Colonic mucosa (tissue), 4 donors: ENCODE data around the gene NDUFA3. TPM values are rescaled to one million over a fixed set of nuclear protein-coding genes. Genes with fewer than 3 reads are reported as not detected.

Experiments used
- DNase-seq: peaks from one replicate; pipeline ENCODE4 v3.0.0-alpha.2; 2020
- H3K27ac ChIP-seq: fragments of 200-600 bp; one replicate; pipeline ENCODE4 v1.8.0; 2021
- H3K27me3 ChIP-seq: fragments of 200-600 bp; one replicate; pipeline ENCODE4 v1.8.0; 2021
- H3K36me3 ChIP-seq: fragments of 200-600 bp; one replicate; pipeline ENCODE4 v1.8.0; 2021
- H3K4me1 ChIP-seq: fragments of 200-600 bp; one replicate; pipeline ENCODE4 v1.8.0; 2021; ENCODE audit warnings: mild to moderate bottlenecking
- H3K4me3 ChIP-seq: fragments of 200-600 bp; one replicate; pipeline ENCODE4 v1.8.0; 2021
- H3K9ac ChIP-seq, 2 donors: one replicate each; pipeline ENCODE4 v1.7.0; 2013; ENCODE audit warnings: control low read depth in 2 of 2, low read depth in 2 of 2, low read length in 2 of 2
- H3K9me3 ChIP-seq: fragments of 200-600 bp; one replicate; pipeline ENCODE4 v1.8.0; 2021
- CTCF ChIP-seq: fragments of 200-600 bp; IDR thresholded peaks from one replicate; pipeline ENCODE4 v1.8.0; 2022; ENCODE audit warnings: antibody characterized with exemption, mild to moderate bottlenecking
- intact Hi-C: fragments of 100-400 bp; cut with DNase I; formaldehyde crosslinking; loops from one replicate; pipeline ENCODE4 v1.14.1; 2022
- total RNA-seq, 2 donors: library from RNA; stranded (reverse); fragmentation: NEBNext Ultra II Directional in 1 of 2; extraction: Animal tissue kit (Norgen Biotek cat#: 25700) in 1 of 2; gene quantifications; one replicate each; pipeline ENCODE4 v1.2.1, GENCODE V29; 2021
- donor health status: healthy.
- donor health status: DM: no; HTN: no; CAD: no.
- donor health status: DM: no; HTN: no; CAD: no.

NDUFA3 gene
- total RNA-seq, 2 donors from 2014 or later, result 138 to 188 TPM

GRCh38 chr19:54156953-54157352 is 54.3 kb downstream of the NDUFA3 start:
- Histone ChIP-seq H3K9ac (no peak overlapping the region), H3K36me3 (peaks cover 30% of the 10 kb centered on the region), H3K4me1 (peaks cover 20% of the 10 kb centered on the region), H3K27ac (no peak overlapping the region), H3K27me3 (no peaks in the 10 kb centered on the region), H3K9me3 (no peaks in the 10 kb centered on the region), H3K4me3 (no peak overlapping the region)
- no peak for DNase-seq
- TF ChIP-seq CTCF, result no peak
- intact Hi-C loops, result no loop called here

Other genes with a start within 250 kb of the NDUFA3 start
- gene MYADM, start 235.0 kb upstream of the NDUFA3 start, total RNA-seq, result 100 to 1,000 TPM in 1 of 2 donors, 10 to 100 TPM in 1; 80.5 to 110 TPM
- under 1 TPM; 0.08 to 0.22 TPM for gene PRKCG, start 220.7 kb upstream of the NDUFA3 start, total RNA-seq
- gene CACNG7, start 193.6 kb upstream of the NDUFA3 start, total RNA-seq, result under 1 TPM in 1 of 2 donors, not detected in 1; 0.16 TPM
- gene CACNG8, start 139.9 kb upstream of the NDUFA3 start, total RNA-seq, result under 1 TPM; 0.02 to 0.03 TPM
- gene CACNG6, start 111.2 kb upstream of the NDUFA3 start, total RNA-seq, result not detected
- not detected for gene VSTM1, start 39.0 kb upstream of the NDUFA3 start, total RNA-seq
- not detected for gene TARM1, start 21.5 kb upstream of the NDUFA3 start, total RNA-seq
- 1 to 10 TPM in 1 of 2 donors, under 1 TPM in 1; 0.57 to 1.6 TPM for gene OSCAR, start 2.1 kb upstream of the NDUFA3 start, total RNA-seq
- gene TFPT, start 12.8 kb downstream of the NDUFA3 start, total RNA-seq, result 10 to 100 TPM; 15.9 to 17.2 TPM
- 10 to 100 TPM; 39.5 to 65.6 TPM for gene PRPF31, start 12.9 kb downstream of the NDUFA3 start, total RNA-seq
- 10 to 100 TPM; 38.4 to 57.3 TPM for gene CNOT3, start 34.9 kb downstream of the NDUFA3 start, total RNA-seq
- 1 to 10 TPM; 6.2 to 8.1 TPM for gene LENG1, start 56.9 kb downstream of the NDUFA3 start, total RNA-seq
- gene TMC4, start 70.3 kb downstream of the NDUFA3 start, total RNA-seq, result 100 to 1,000 TPM in 1 of 2 donors, 10 to 100 TPM in 1; 80.9 to 165 TPM
- gene MBOAT7, start 86.7 kb downstream of the NDUFA3 start, total RNA-seq, result 100 to 1,000 TPM; 122 to 142 TPM
- gene TSEN34, start 88.5 kb downstream of the NDUFA3 start, total RNA-seq, result 10 to 100 TPM; 47.9 to 52.7 TPM
- 1,000 to 10,000 TPM; 1,149 to 1,300 TPM for gene RPS9, start 98.0 kb downstream of the NDUFA3 start, total RNA-seq
- gene LILRB3, start 120.2 kb downstream of the NDUFA3 start, total RNA-seq, result 1 to 10 TPM in 1 of 2 donors, under 1 TPM in 1; 0.44 to 4.1 TPM
- 1 to 10 TPM in 1 of 2 donors, under 1 TPM in 1; 0.54 to 2.3 TPM for gene LILRA6, start 139.9 kb downstream of the NDUFA3 start, total RNA-seq
- 1 to 10 TPM; 2.2 to 8.6 TPM for gene LILRB5, start 154.4 kb downstream of the NDUFA3 start, total RNA-seq
- gene LILRB2, start 178.3 kb downstream of the NDUFA3 start, total RNA-seq, result 1 to 10 TPM; 1.3 to 5.3 TPM
- gene LILRA5, start 210.3 kb downstream of the NDUFA3 start, total RNA-seq, result 1 to 10 TPM in 1 of 2 donors, under 1 TPM in 1; 0.42 to 2.7 TPM
- gene LILRA4, start 236.3 kb downstream of the NDUFA3 start, total RNA-seq, result not detected